Lower leg skin (tissue), 3 donors: ENCODE measurements around the gene NCKAP5.

Experiments
- CTCF ChIP-seq, 3 donors: fragments of 450-650 bp; IDR thresholded peaks; one replicate each; pipeline ENCODE4 v1.5.1; 2016; ENCODE audit warnings: antibody characterized with exemption in 3 of 3, mild to moderate bottlenecking in 3 of 3, moderate library complexity in 2 of 3
- POLR2A ChIP-seq, 2 donors: fragments of 450-650 bp; IDR thresholded peaks; one replicate each; pipeline ENCODE4 v1.6.1; 2016 to 2017; ENCODE audit warnings: antibody characterized with exemption in 2 of 2, mild to moderate bottlenecking in 1 of 2, moderate library complexity in 1 of 2

DNA sequence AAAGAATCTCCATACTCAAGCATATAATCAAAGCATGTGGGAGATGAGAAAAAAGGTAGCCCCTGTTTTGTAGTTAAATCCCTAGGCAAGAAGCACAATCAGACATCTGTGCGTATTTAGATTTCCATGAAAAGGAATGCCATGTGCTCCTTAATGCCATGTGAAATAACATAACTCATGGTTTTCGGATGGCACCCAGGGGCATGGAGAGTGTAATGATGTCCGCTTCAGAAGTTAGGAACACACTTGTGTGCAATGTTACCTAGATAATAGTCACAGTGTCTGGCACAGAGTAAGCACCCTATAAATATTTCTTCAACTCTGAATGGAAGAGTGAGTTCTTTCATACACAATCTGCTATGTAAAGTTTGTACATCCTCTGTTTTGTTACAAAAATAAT lies 197.0 kb downstream of the NCKAP5 start:
- TF ChIP-seq CTCF (IDR thresholded peaks at IDR 0.05) (no peak), POLR2A (IDR thresholded peaks at IDR 0.05) (no peak)
